HepG2 (cell line): Measurements from ENCODE around the gene HLF. TPM values are rescaled to one million over a fixed set of nuclear protein-coding genes. Genes with fewer than 3 reads are reported as not detected.
A peak's percentile ranks its signal among the peaks of the same experiment; 100 is the strongest.

ENCODE experiments used
- ATRX ChIP-seq: sonication (generic); formaldehyde crosslinking; IDR thresholded peaks from 2 replicates; pipeline ENCODE4 v1.4.0; 2020; ENCODE audit warnings: missing genetic modification reagents, borderline replicate concordance
- ETV5 ChIP-seq: IDR thresholded peaks from 2 replicates; pipeline ENCODE4 v1.6.1; 2018; ENCODE audit warnings: missing biosample characterization, missing genetic modification reagents, inconsistent platforms, borderline replicate concordance
- FOSL2 ChIP-seq: sonication (generic); formaldehyde crosslinking; IDR thresholded peaks from 2 replicates; pipeline ENCODE4 v1.4.0; 2020; ENCODE audit warnings: missing genetic modification reagents
- FOXK2 ChIP-seq: fragments of 450-650 bp; IDR thresholded peaks from 2 replicates; pipeline ENCODE4 v1.6.1; 2016
- GPN1 ChIP-seq: sonication (generic); formaldehyde crosslinking; IDR thresholded peaks from 2 replicates; pipeline ENCODE4 v1.5.1; 2020; ENCODE audit warnings: missing genetic modification reagents, borderline replicate concordance
- IRX3 ChIP-seq: sonication (generic); formaldehyde crosslinking; IDR thresholded peaks from 2 replicates; pipeline ENCODE4 v1.8.1; 2023; ENCODE audit warnings: mild to moderate bottlenecking, low read depth, missing genetic modification reagents, borderline replicate concordance
- KDM3A ChIP-seq: IDR thresholded peaks from 2 replicates; pipeline ENCODE4 v1.6.1; 2018; ENCODE audit warnings: low read depth, missing compliant biosample characterization
- KMT2A ChIP-seq: sonication (generic); formaldehyde crosslinking; IDR thresholded peaks from 2 replicates; pipeline ENCODE4 v1.4.0; 2020; ENCODE audit warnings: missing genetic modification reagents
- SKI ChIP-seq: fragments of 450-650 bp; IDR thresholded peaks from one replicate; pipeline ENCODE4 v1.6.1; 2018; ENCODE audit warnings: mild to moderate bottlenecking; ENCODE audit not compliant: partially characterized antibody
- TEAD3 ChIP-seq: optimal IDR thresholded peaks from 2 replicates; pipeline ENCODE3; 2016; ENCODE audit warnings: borderline replicate concordance
- TRIM24 ChIP-seq: sonication (generic); formaldehyde crosslinking; IDR thresholded peaks from 2 replicates; pipeline ENCODE4 v1.8.0; 2022; ENCODE audit warnings: mild to moderate bottlenecking, missing genetic modification reagents
- ZC3H13 ChIP-seq: sonication (generic); formaldehyde crosslinking; IDR thresholded peaks from 2 replicates; pipeline ENCODE4 v1.8.1; 2023; ENCODE audit warnings: mild to moderate bottlenecking, missing genetic modification reagents, moderate library complexity
- ZFP90 ChIP-seq: sonication (generic); formaldehyde crosslinking; IDR thresholded peaks from 2 replicates; pipeline ENCODE4 v1.8.0; 2022; ENCODE audit warnings: missing genetic modification reagents, mild to moderate bottlenecking, inconsistent platforms, borderline replicate concordance
- ZNF446 ChIP-seq: sonication (generic); formaldehyde crosslinking; IDR thresholded peaks from 2 replicates; pipeline ENCODE4 v1.5.0; 2020; ENCODE audit warnings: mild to moderate bottlenecking, missing genetic modification reagents
- ZNF563 ChIP-seq: sonication (generic); formaldehyde crosslinking; IDR thresholded peaks from 2 replicates; pipeline ENCODE4 v1.8.0; 2022; ENCODE audit warnings: mild to moderate bottlenecking, moderate library complexity, missing genetic modification reagents
- ZNF841 ChIP-seq: sonication (generic); formaldehyde crosslinking; IDR thresholded peaks from 2 replicates; pipeline ENCODE4 v1.8.1; 2023; ENCODE audit warnings: missing genetic modification reagents, borderline replicate concordance
- ZNF883 ChIP-seq: sonication (generic); formaldehyde crosslinking; IDR thresholded peaks from 2 replicates; pipeline ENCODE4 v1.5.1; 2020; ENCODE audit warnings: mild to moderate bottlenecking, missing genetic modification reagents; ENCODE audit errors: not compliant biosample characterization
- ZSCAN29 ChIP-seq: sonication (generic); formaldehyde crosslinking; conservative IDR thresholded peaks from 2 replicates; pipeline ENCODE4 v1.4.0; 2020; ENCODE audit warnings: mild to moderate bottlenecking, missing genetic modification reagents
- polyA plus RNA-seq, 8 experiments: library from polyadenylated mRNA; depleted of rRNA in 3 of 8; stranded (reverse) in 7 of 8; unstranded in 1 of 8; fragments of >200 nt; fragmentation: Illumina TruSeq in 4 of 8; extraction: Trizol in 4 of 8; gene quantifications; 2 replicates each; pipeline versions ENCODE4 v1.2.1 to v1.2.3, GENCODE V29; 2011 to 2016; ENCODE audit warnings: low read depth in 4 of 8, missing spikeins in 1 of 8, mixed read lengths in 1 of 8; ENCODE audit not compliant: insufficient read depth in 1 of 8
- total RNA-seq, 5 experiments: library from RNA; depleted of rRNA; stranded (reverse); fragments of >200 nt; fragmentation: Illumina TruSeq; extraction: Trizol; gene quantifications; 2 replicates each; pipeline ENCODE4 v1.2.3, GENCODE V29; 2016; ENCODE audit warnings: low read depth in 1 of 5
- TF ChIP-seq, protein P1 (sequence below), 2 experiments: sonication (generic) in 1 of 2; formaldehyde crosslinking in 1 of 2; IDR thresholded peaks; 2 replicates each; pipeline versions ENCODE4 v1.4.0 to v1.6.1; 2018 to 2020; ENCODE audit warnings: missing genetic modification reagents in 2 of 2, borderline replicate concordance in 1 of 2, low read depth in 1 of 2, mild to moderate bottlenecking in 1 of 2, missing biosample characterization in 1 of 2
- TF ChIP-seq, protein P2 (sequence below): sonication (generic); formaldehyde crosslinking; IDR thresholded peaks from 2 replicates; pipeline ENCODE4 v1.9.0; 2021; ENCODE audit warnings: missing genetic modification reagents, borderline replicate concordance
- TF ChIP-seq, protein P3 (sequence below): sonication (generic); formaldehyde crosslinking; IDR thresholded peaks from 2 replicates; pipeline ENCODE4 v1.5.1; 2020; ENCODE audit warnings: mild to moderate bottlenecking, moderate library complexity, missing genetic modification reagents
- TF ChIP-seq, protein P4 (sequence below): sonication (generic); formaldehyde crosslinking; IDR thresholded peaks from 2 replicates; pipeline ENCODE4 v1.4.0; 2020; ENCODE audit warnings: missing genetic modification reagents
- TF ChIP-seq, protein P5 (sequence below): sonication (generic); formaldehyde crosslinking; IDR thresholded peaks from 2 replicates; pipeline ENCODE4 v1.4.0; 2020; ENCODE audit warnings: mild to moderate bottlenecking, missing genetic modification reagents

Gene HLF
- total and polyA plus RNA-seq, 2 of the 13 experiments (the other 11 are each of a cell fraction or from before 2014, with no cell fraction given), result 202 to 346 TPM

DNA sequence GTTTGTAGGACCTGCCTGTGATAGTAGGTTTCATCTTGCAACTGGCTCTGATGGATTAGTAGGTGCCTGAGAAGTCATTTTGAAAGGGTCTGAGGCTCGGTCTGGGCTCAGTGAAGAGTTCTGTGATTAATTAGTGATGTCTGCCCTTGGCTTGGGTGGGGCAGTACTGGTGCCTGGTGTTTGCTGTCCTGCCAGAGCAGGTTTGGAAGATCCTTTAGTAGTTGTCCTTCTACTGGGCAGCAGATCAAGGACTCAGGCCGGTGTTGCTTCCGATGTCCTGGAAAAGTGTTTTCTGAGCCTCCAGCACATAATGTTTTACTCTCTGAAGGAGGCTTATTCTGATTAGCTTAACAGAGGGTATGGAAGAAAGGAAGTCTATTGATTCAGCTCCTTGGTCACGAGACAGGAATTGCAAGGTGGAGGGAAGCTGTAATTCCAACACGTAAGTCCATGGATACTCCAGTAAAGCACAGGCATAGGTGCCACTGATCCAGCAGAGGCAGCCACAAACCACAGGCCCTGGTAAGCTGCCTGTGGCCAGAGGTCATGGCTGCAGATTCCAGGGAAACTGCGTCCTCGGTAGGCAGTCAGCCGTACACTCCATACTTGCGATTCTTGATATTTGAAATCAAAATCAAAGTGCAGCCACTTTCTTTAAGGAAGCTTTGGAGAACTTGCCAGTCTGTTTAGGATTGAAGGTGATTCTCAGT, 18.7 kb downstream of the HLF start (continued):
- TF ChIP-seq, protein P1, sequence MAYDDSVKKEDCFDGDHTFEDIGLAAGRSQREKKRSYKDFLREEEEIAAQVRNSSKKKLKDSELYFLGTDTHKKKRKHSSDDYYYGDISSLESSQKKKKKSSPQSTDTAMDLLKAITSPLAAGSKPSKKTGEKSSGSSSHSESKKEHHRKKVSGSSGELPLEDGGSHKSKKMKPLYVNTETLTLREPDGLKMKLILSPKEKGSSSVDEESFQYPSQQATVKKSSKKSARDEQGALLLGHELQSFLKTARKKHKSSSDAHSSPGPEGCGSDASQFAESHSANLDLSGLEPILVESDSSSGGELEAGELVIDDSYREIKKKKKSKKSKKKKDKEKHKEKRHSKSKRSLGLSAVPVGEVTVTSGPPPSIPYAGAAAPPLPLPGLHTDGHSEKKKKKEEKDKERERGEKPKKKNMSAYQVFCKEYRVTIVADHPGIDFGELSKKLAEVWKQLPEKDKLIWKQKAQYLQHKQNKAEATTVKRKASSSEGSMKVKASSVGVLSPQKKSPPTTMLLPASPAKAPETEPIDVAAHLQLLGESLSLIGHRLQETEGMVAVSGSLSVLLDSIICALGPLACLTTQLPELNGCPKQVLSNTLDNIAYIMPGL (CRISPR knock-in tag; IDR thresholded peaks at IDR 0.05; ENCODE audit: borderline replicate concordance in 1 of 2, low read depth in 1 of 2), result 0 out of 4 replicates have a peak, but pooled peaks of 1 of the 2 experiments have one; percentile 9
- TF ChIP-seq ZSCAN29 (CRISPR knock-in tag) (no peak), ZFP90 (CRISPR knock-in tag) (no peak), ZNF841 (no peak), TEAD3 (CRISPR knock-in tag) (peak; percentile 82), ATRX (no peak), ZC3H13 (CRISPR knock-in tag) (peak; percentile 97), TRIM24 (CRISPR knock-in tag) (no peak), ETV5 (peak; percentile 11; the same call in 1 of the 2 replicates), SKI (no peak), ZNF563 (CRISPR knock-in tag) (0 out of 2 replicates have a peak, but pooled peaks have one; percentile 27), GPN1 (CRISPR knock-in tag) (no peak), ZNF446 (CRISPR knock-in tag) (no peak), KMT2A (peak; percentile 31; the same call in 1 of the 2 replicates), IRX3 (CRISPR knock-in tag) (no peak), ZNF883 (CRISPR knock-in tag) (no peak), FOXK2 (no peak), FOSL2 (CRISPR knock-in tag) (0 out of 2 replicates have a peak, but pooled peaks have one; percentile 10), KDM3A (CRISPR knock-in tag) (no peak; the same call in 1 of the 2 replicates)
- TF ChIP-seq, protein P2, sequence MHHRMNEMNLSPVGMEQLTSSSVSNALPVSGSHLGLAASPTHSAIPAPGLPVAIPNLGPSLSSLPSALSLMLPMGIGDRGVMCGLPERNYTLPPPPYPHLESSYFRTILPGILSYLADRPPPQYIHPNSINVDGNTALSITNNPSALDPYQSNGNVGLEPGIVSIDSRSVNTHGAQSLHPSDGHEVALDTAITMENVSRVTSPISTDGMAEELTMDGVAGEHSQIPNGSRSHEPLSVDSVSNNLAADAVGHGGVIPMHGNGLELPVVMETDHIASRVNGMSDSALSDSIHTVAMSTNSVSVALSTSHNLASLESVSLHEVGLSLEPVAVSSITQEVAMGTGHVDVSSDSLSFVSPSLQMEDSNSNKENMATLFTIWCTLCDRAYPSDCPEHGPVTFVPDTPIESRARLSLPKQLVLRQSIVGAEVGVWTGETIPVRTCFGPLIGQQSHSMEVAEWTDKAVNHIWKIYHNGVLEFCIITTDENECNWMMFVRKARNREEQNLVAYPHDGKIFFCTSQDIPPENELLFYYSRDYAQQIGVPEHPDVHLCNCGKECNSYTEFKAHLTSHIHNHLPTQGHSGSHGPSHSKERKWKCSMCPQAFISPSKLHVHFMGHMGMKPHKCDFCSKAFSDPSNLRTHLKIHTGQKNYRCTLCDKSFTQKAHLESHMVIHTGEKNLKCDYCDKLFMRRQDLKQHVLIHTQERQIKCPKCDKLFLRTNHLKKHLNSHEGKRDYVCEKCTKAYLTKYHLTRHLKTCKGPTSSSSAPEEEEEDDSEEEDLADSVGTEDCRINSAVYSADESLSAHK (CRISPR knock-in tag), result no peak
- TF ChIP-seq, protein P3, sequence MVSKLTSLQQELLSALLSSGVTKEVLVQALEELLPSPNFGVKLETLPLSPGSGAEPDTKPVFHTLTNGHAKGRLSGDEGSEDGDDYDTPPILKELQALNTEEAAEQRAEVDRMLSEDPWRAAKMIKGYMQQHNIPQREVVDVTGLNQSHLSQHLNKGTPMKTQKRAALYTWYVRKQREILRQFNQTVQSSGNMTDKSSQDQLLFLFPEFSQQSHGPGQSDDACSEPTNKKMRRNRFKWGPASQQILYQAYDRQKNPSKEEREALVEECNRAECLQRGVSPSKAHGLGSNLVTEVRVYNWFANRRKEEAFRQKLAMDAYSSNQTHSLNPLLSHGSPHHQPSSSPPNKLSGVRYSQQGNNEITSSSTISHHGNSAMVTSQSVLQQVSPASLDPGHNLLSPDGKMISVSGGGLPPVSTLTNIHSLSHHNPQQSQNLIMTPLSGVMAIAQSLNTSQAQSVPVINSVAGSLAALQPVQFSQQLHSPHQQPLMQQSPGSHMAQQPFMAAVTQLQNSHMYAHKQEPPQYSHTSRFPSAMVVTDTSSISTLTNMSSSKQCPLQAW (CRISPR knock-in tag), result peak; percentile 76; the same call in 1 of the 2 replicates
- TF ChIP-seq, protein P4, sequence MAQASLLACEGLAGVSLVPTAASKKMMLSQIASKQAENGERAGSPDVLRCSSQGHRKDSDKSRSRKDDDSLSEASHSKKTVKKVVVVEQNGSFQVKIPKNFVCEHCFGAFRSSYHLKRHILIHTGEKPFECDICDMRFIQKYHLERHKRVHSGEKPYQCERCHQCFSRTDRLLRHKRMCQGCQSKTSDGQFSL (CRISPR knock-in tag), result no peak
- TF ChIP-seq, protein P5, sequence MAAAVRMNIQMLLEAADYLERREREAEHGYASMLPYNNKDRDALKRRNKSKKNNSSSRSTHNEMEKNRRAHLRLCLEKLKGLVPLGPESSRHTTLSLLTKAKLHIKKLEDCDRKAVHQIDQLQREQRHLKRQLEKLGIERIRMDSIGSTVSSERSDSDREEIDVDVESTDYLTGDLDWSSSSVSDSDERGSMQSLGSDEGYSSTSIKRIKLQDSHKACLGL (CRISPR knock-in tag), result no peak
